Activated T-helper 17 cell treated with anti-CD3 and anti-CD28 coated beads, Interleukin-2, amount 50 U/mL, for 72 hours (primary cell): ENCODE results near the gene SVOPL. TPM values are rescaled to one million over a fixed set of nuclear protein-coding genes. Genes with fewer than 3 reads are reported as not detected.

Source experiments
- ATAC-seq: fragments of 150-1000 bp; cut with Tn5 transposase; replicated peaks from 2 replicates; pipeline ENCODE4 v1.10.0; 2021; ENCODE audit warnings: mild to moderate bottlenecking, moderate library complexity
- H3K27ac Mint-ChIP-seq: one replicate; pipeline ENCODE4 v1.8.0; 2022; ENCODE audit warnings: mixed read lengths
- H3K27me3 Mint-ChIP-seq: one replicate; pipeline ENCODE4 v1.8.0; 2022; ENCODE audit warnings: mixed read lengths
- H3K36me3 Mint-ChIP-seq: one replicate; pipeline ENCODE4 v1.8.0; 2022; ENCODE audit warnings: low read depth, mild to moderate bottlenecking, mixed read lengths
- H3K4me1 Mint-ChIP-seq: one replicate; pipeline ENCODE4 v1.8.0; 2022; ENCODE audit warnings: mixed read lengths
- H3K4me3 Mint-ChIP-seq: one replicate; pipeline ENCODE4 v1.8.0; 2022; ENCODE audit warnings: mild to moderate bottlenecking, mixed read lengths
- H3K9me3 Mint-ChIP-seq: one replicate; pipeline ENCODE4 v1.8.0; 2022; ENCODE audit warnings: mixed read lengths
- total RNA-seq, 2 donors: library from RNA; stranded (reverse); gene quantifications; one replicate each; pipeline ENCODE4 v1.2.3, GENCODE V29; 2022

Gene SVOPL
- total RNA-seq, 2 donors from 2014 or later, result not detected

- no peaks in the 10 kb centered on the region for H3K36me3 Mint-ChIP-seq
- no peak overlapping the region for H3K4me3 Mint-ChIP-seq
- no peak overlapping the region for H3K27ac Mint-ChIP-seq
- no peaks in the 10 kb centered on the region for H3K9me3 Mint-ChIP-seq
- H3K4me1 Mint-ChIP-seq, result no peaks in the 10 kb centered on the region
- H3K27me3 Mint-ChIP-seq, result peaks cover 25% of the 10 kb centered on the region
- no peak for ATAC-seq
These were observed 42.3 kb downstream of the SVOPL start for GRCh38 chr7:138658889-138659288.

- Mint-ChIP-seq H3K27ac (no peak overlapping the region), H3K4me3 (no peak overlapping the region), H3K9me3 (no peaks in the 10 kb centered on the region), H3K36me3 (no peaks in the 10 kb centered on the region), H3K4me1 (no peaks in the 10 kb centered on the region), H3K27me3 (peaks cover 20% of the 10 kb centered on the region)
- no peak for ATAC-seq
These were observed 43.2 kb downstream of the SVOPL start for GRCh38 chr7:138657854-138658386.

DNA sequence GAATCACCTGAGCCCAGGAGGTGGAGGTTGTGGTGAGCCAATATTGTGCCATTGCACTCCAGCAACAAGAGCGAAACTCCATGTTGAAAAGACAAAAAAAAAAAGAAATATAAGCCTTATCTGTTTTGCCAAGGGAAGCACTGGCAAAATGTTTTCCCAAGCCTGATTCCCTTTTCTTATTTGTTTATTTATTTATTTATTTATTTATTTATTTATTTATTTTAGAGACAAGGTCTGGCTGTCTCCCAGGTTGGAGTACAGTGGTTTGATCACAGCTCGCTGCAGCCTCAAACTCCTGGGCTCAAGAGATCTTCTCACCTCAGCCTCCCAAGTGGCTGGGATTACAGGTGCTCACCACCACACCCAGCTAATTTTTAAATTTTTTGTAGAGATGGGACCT, 44.2 kb downstream of the SVOPL start:
- Mint-ChIP-seq H3K36me3 (no peaks in the 10 kb centered on the region), H3K4me1 (no peaks in the 10 kb centered on the region), H3K9me3 (no peaks in the 10 kb centered on the region), H3K27ac (no peak overlapping the region), H3K27me3 (peaks cover 14% of the 10 kb centered on the region), H3K4me3 (no peak overlapping the region)
- no peak for ATAC-seq

DNA sequence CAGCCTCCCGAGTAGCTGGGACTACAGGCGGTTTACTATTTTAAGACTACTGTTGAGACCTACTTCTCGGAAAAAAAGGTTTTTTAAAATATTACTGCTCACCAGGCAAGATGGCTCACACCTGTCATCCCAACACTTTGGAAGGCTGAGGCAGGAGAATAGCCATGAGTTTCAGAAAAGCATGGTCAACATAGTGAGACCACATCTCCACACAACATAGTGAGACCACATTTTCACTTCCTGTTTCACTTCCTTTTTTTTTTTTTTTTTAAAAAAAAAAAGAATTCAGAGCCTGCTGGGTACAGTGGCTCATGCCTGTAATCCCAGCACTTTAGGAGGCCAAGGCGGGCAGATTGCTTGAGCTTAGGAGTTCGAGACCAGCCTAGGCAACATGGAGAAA, 46.5 kb downstream of the SVOPL start:
- Mint-ChIP-seq H3K4me3 (no peak overlapping the region), H3K27ac (no peak overlapping the region), H3K9me3 (no peaks in the 10 kb centered on the region), H3K27me3 (peaks cover 2% of the 10 kb centered on the region), H3K4me1 (no peaks in the 10 kb centered on the region), H3K36me3 (no peaks in the 10 kb centered on the region)
- ATAC-seq, result no peak

DNA sequence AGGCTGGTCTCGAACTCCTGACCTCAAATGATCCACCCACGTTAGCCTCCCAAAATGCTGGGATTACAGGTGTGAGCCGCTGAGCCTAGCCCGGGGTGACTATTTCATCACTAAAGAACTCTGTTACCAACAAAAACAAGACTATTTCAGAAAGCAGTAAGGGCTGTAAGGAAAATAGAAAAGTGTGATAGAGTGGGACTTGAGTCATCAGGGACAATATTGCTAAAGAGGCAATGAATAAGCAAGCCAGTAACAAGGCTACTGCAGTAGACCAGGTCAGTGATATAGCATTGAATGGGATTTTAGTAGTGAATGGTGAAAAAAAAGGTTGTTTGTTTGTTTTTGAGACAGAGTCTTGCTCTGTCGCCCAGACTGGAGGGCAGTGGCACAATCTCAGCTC, 51.7 kb downstream of the SVOPL start:
- H3K4me3 Mint-ChIP-seq, result no peak overlapping the region
- ATAC-seq, result peak; percentile 31
- peaks cover 3% of the 10 kb centered on the region for H3K27me3 Mint-ChIP-seq
- peaks cover 4% of the 10 kb centered on the region for H3K4me1 Mint-ChIP-seq
- no peaks in the 10 kb centered on the region for H3K36me3 Mint-ChIP-seq
- no peaks in the 10 kb centered on the region for H3K9me3 Mint-ChIP-seq
- H3K27ac Mint-ChIP-seq, result no peak overlapping the region

DNA sequence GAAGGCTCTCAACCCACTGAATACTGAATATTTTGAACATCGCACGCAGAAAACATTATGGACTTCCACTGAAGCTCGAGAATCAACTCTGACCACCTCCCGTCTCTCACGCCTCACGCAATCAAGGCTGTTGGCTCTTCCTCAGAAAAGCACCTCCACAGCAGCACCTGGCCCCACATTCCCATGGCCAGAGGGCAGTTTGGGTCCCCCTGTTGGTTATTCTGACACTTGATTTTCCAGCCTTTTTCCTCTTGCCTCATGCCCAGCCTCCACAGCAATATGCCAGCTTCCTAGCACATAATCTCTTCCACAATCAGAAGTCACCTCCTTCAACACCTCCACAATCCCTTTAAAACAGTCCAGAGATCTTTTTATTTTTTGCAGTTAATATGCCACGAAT, 55.9 kb downstream of the SVOPL start:
- no peak for ATAC-seq
- Mint-ChIP-seq H3K9me3 (no peaks in the 10 kb centered on the region), H3K27ac (no peak overlapping the region), H3K4me1 (peaks cover 4% of the 10 kb centered on the region), H3K4me3 (no peak overlapping the region), H3K36me3 (no peaks in the 10 kb centered on the region), H3K27me3 (peaks cover 3% of the 10 kb centered on the region)

GRCh38 chr7:138632826-138633602, 68.1 kb downstream of the SVOPL start:
- H3K27me3 Mint-ChIP-seq, result peaks cover 19% of the 10 kb centered on the region
- no peaks in the 10 kb centered on the region for H3K4me1 Mint-ChIP-seq
- no peak overlapping the region for H3K4me3 Mint-ChIP-seq
- H3K27ac Mint-ChIP-seq, result no peak overlapping the region
- no peaks in the 10 kb centered on the region for H3K9me3 Mint-ChIP-seq
- no peaks in the 10 kb centered on the region for H3K36me3 Mint-ChIP-seq
- ATAC-seq, result no peak

DNA sequence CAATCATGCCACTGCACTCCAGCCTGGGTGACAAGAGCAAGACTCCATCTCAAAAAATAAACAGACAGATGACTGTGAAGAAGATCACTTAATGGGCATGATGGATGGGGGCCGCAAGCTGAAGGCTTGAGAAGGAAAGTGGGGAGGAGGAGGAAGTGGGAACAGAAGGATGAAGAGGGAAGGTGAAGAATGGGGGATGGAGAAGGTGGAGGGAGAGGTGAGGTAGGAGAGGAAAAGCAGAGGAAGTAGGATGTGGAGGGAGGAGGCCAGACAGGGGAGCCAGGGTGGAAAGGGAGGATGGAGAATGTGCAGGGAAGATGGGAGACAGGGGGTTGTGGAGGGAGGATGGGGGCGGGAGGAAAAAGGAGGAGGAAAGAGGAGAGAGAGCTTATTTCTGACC, 68.8 kb downstream of the SVOPL start:
- Mint-ChIP-seq H3K27ac (no peak overlapping the region), H3K4me3 (no peak overlapping the region), H3K36me3 (no peaks in the 10 kb centered on the region), H3K27me3 (peaks cover 19% of the 10 kb centered on the region), H3K9me3 (no peaks in the 10 kb centered on the region), H3K4me1 (no peaks in the 10 kb centered on the region)
- ATAC-seq, result no peak

DNA sequence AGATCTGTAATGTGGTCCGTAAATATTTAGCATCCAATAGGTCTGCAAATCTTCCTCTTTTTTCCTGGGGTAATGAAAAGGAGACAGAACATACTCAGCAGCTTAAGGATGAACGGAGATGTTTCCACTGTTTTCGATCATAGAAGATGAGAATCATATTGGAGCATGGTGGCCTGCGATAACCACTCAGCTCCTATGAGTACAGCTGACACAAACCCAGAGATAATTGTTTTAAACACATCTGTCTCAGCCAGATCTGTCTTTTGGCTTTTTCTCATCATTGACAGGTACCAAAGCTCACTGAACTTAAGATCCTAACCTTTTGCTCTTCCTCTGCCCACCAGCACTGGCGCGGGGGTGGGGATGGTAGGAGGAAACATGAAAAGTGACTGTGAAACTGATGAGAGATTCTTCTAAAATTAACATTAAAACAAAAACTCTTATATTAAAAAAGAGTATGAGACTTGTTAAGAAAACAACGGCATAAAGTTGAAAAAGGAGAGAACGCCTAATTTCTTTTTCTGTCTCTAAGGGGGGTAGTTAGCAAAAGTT, 71.0 kb downstream of the SVOPL start:
- Mint-ChIP-seq H3K27me3 (peaks cover 19% of the 10 kb centered on the region), H3K4me1 (peaks cover 11% of the 10 kb centered on the region), H3K27ac (no peak overlapping the region), H3K4me3 (no peak overlapping the region), H3K9me3 (no peaks in the 10 kb centered on the region), H3K36me3 (no peaks in the 10 kb centered on the region)
- ATAC-seq, result no peak

- H3K27me3 Mint-ChIP-seq, result peaks cover 16% of the 10 kb centered on the region
- H3K9me3 Mint-ChIP-seq, result no peaks in the 10 kb centered on the region
- H3K4me3 Mint-ChIP-seq, result no peak overlapping the region
- ATAC-seq, result no peak
- no peak overlapping the region for H3K27ac Mint-ChIP-seq
- H3K4me1 Mint-ChIP-seq, result peaks cover 15% of the 10 kb centered on the region
- no peaks in the 10 kb centered on the region for H3K36me3 Mint-ChIP-seq
These were observed 73.8 kb downstream of the SVOPL start for GRCh38 chr7:138627361-138627760.

DNA sequence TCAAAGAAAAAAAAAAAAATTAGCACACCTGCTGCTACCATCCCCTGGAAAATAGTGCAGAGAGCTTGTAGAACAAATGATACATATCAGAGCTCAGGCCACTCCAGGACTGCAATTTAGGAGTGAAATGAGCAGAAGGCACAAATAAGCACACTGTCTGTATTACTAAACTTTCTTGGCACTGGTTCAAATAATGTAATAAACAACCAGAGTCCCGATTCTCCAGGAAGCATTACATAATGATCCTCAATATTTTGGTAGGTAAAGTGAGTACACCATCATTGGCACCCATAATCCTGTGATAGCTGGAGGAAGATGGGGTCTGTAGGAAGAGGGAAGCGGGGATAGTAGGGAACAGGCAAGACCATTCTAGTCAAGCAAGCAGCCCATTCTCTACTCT, 74.3 kb downstream of the SVOPL start:
- Mint-ChIP-seq H3K36me3 (no peaks in the 10 kb centered on the region), H3K27me3 (peaks cover 11% of the 10 kb centered on the region), H3K4me1 (peaks cover 15% of the 10 kb centered on the region), H3K27ac (no peak overlapping the region), H3K9me3 (no peaks in the 10 kb centered on the region), H3K4me3 (no peak overlapping the region)
- no peak for ATAC-seq

- peaks cover 15% of the 10 kb centered on the region for H3K4me1 Mint-ChIP-seq
- no peak overlapping the region for H3K4me3 Mint-ChIP-seq
- peaks cover 11% of the 10 kb centered on the region for H3K27me3 Mint-ChIP-seq
- no peaks in the 10 kb centered on the region for H3K36me3 Mint-ChIP-seq
- no peak overlapping the region for H3K27ac Mint-ChIP-seq
- H3K9me3 Mint-ChIP-seq, result no peaks in the 10 kb centered on the region
- ATAC-seq, result no peak
These were observed 75.3 kb downstream of the SVOPL start for GRCh38 chr7:138625849-138626230.

GRCh38 chr7:138625084-138625848, 75.9 kb downstream of the SVOPL start:
- Mint-ChIP-seq H3K4me3 (peak overlapping the region; percentile 24), H3K27ac (peak overlapping the region; percentile 36), H3K36me3 (no peaks in the 10 kb centered on the region), H3K27me3 (peaks cover 15% of the 10 kb centered on the region), H3K9me3 (no peaks in the 10 kb centered on the region), H3K4me1 (peaks cover 15% of the 10 kb centered on the region)
- ATAC-seq, result peak; percentile 73

DNA sequence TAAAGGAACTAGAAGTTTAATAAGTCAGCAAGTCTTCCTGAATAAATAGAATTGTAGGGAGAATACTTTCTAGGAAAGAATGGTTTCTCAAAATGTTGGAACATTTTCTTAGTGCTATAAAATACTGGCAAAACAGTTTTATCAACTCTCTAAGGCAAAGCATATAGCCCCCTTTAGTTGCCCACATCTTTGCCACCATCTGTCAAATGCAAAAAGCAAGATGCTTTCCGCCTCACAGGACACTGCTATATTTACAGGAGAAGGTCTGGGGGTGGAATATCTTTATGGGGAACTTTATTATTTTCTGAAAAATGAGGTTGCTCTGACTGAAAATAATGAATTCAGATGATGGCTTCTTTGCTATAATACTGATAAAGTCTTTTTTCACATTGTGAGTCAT, 78.3 kb downstream of the SVOPL start:
- H3K4me1 Mint-ChIP-seq, result peaks cover 15% of the 10 kb centered on the region
- H3K36me3 Mint-ChIP-seq, result no peaks in the 10 kb centered on the region
- no peak overlapping the region for H3K4me3 Mint-ChIP-seq
- peaks cover 6% of the 10 kb centered on the region for H3K27me3 Mint-ChIP-seq
- H3K9me3 Mint-ChIP-seq, result no peaks in the 10 kb centered on the region
- no peak overlapping the region for H3K27ac Mint-ChIP-seq
- ATAC-seq, result no peak

GRCh38 chr7:138618933-138619332, 82.2 kb downstream of the SVOPL start:
- H3K9me3 Mint-ChIP-seq, result no peaks in the 10 kb centered on the region

More at GRCh38 chr7:138618933-138619332, 82.2 kb downstream of the SVOPL start:
- Mint-ChIP-seq H3K4me3 (no peak overlapping the region), H3K27ac (no peak overlapping the region), H3K4me1 (no peaks in the 10 kb centered on the region), H3K36me3 (no peaks in the 10 kb centered on the region), H3K27me3 (peaks cover 6% of the 10 kb centered on the region)
- ATAC-seq, result no peak
